GM04504 (cell line): Measurements from ENCODE around the gene DUSP19.
"Not testable (repeated sequence)": the region's sequence is repeated elsewhere in the genome, so short reads cannot be mapped to it uniquely, and the experiment has no call there.

Experiments
- DNase-seq: peaks from one replicate; pipeline ENCODE4 v3.0.0-alpha.2; 2012; ENCODE audit warnings: low read depth

DUSP19 gene, protein sequence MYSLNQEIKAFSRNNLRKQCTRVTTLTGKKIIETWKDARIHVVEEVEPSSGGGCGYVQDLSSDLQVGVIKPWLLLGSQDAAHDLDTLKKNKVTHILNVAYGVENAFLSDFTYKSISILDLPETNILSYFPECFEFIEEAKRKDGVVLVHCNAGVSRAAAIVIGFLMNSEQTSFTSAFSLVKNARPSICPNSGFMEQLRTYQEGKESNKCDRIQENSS

DNA sequence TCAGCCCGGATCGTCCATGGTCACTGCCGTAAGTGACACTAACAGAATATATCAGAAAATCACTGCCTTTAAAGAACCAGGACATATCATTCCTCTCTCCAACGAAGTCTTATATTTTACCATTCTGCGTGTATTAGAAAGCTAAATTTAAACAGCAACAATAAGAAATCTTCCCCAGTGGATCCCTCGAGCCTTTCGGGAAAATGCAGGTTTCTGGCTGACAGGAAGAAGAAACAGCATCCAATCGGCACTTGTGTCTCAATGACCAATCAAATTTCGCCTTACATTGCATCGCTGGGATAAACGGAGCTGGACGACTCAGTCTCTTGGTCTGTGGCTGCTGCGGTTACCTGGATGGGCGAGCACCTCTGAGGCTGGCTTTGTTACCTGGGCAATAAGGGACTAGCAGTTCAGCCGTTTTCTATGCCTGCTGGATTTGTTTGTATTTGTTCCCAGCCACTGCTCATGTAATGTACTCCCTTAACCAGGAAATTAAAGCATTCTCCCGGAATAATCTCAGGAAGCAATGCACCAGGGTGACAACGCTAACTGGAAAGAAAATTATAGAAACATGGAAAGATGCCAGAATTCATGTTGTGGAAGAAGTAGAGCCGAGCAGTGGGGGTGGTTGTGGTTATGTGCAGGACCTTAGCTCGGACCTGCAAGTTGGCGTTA is at the start of gene DUSP19:
Gene DUSP19, plus strand, starts transcription at position 284 of the 675 bp plus-strand sequence. Its CDS starts 187 bp downstream, at position 471.
- DNase-seq: peak; percentile 59

DNA sequence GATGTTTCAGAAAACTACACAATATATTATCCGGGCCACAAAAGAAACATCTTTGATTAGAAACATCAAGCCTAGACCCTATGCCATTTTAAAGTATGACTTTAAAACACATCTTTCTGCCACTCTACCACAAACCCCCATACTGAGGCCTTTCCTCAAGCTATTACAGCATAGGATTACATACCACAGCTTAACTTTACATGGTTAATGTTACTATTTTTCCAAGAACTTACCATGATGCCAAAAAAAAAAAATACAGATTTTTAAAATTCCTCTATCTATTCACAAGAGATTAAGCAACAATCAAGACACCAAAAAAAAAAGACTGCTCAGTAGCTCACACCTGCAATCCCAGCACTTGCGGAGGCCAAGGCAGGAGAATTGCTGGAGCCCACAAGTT is 49.3 kb upstream of the DUSP19 start:
- no peak for DNase-seq

DNA sequence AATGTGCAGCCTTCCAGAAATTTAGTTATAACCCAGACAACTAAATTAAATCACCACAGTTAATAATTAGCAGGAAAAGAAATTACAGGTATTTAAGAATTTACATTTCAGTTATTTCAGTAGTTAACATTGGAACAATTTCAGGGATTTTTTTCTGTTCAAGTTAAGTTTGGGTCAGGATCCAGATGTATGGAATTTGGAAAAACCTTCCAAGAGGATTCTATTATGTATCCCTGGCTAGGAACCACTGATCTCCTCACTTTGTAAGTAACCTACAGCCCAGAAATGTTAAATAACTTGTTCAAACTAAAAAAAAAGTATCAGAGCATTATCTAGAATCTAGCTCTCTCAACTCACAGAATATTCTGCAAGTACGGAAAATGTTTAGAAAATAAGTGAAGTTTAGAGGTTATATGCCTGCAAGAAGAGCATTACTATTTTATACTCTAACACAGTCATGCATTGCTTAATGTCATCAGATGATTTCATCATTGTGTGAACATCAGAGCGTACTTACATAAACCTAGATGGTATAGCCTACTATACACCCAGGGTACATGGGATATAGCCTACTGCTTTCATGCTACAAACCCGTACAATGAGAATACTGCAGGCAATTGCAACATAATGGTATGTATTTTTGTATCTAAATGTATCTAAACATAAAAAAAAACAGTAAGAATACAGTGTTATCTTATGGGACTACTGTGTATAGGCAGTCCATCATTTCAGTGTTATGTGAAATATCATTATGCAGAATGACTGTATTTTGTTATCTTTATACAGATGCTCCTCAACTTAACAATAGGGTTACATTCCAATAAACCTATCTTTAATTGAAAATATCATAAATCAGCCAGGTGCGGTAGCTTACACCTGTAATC is 46.4 kb upstream of the DUSP19 start:
- DNase-seq: no peak

DNA sequence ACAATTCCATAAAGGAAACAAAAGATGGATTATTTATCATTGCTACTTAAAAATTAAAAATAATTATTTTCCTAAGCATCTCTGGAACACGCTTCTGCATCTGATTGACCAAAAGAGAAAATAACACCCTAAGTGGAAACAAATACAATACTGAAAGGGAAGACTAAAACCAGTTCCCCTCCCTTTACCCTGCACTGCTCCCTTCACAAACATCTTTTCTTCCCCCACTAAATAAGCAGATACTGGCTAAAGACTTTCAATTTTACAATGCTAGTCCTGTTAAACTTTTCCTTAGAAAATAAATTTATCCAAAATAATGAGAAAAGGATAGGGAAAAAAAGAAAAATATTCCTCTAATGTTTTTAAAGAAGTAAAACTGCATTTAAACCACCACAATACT is 44.6 kb upstream of the DUSP19 start:
- DNase-seq: no peak

DNA sequence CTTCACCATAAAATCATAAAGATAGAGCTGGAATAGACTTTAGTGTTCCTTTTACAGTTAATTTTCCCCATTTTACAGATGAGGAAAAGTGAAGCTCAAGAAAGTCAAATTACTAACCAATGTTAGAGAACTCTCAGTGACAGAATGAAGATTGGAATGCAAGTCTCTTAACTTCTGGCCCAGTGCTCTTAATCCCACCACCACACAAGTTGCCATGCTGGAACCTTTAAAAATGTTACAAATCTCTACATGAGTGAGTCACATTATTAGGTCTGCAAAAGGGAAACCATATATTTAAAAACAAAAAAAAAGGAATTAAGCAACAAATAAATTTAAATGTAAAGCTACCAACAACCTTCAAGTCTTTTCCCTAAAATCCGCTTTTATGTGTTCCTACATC is 43.7 kb upstream of the DUSP19 start:
- DNase-seq: no peak

DNA sequence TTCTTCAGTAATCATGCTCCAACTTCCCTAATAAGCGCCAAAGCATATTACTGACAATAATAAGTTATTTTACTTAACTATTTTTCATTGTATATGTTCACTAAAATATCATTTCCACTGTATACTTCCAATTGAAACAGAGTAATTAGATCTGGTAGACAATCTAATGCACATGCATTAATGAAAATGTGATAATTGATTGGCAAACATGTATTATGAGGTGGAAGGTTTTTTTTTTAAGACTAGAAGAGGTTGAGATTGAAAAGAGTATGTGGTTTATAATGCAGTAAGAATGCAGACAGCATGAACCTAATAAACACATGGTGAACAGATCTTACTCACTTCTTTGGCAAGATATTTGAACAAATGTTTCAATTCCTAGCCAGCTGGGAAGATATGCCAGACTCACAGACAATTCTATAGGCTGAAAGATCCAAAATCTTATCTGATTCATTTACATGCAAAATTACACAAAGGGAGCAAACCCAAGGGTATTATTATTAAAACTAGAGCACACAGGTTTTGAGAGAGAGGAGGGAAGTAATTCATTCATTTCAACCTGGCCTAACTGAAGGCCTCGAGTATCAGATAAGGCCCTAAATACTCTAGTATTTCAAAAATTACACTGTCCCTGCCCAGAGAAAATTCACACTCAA is 43.1 kb upstream of the DUSP19 start:
- peak; percentile 38 for DNase-seq

DNA sequence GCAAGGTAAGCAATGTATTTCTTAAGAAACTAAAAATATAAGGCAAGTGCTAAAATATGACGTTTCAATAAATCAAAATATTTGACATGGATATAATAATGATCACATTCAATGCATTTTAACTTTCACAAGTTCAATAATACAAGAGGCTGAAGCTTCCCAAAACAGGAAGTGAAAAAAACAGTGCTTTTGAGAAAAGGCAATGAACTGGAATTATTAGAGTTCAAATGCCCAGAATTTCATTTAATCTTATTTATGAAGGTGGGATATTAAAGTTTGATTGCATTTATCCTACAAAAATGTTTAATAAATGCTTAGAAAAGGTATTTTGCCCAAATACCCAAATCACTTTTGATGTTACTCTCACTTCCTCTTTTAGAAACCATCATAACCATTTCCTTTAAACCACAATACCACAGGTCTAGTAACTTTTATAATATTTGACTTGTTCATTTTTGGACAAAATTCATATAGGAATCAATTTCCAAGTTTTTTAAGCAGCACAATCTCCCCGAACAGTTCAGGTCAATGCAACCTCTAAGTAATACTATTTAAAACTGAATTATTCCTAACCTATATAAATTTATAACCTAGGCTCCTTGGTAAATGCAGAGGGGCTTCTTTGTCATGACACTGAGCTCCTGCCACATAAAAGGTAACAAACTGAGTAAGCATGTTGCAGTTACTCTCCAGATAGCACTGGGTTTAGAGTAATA is 42.4 kb upstream of the DUSP19 start:
- no peak for DNase-seq

DNA sequence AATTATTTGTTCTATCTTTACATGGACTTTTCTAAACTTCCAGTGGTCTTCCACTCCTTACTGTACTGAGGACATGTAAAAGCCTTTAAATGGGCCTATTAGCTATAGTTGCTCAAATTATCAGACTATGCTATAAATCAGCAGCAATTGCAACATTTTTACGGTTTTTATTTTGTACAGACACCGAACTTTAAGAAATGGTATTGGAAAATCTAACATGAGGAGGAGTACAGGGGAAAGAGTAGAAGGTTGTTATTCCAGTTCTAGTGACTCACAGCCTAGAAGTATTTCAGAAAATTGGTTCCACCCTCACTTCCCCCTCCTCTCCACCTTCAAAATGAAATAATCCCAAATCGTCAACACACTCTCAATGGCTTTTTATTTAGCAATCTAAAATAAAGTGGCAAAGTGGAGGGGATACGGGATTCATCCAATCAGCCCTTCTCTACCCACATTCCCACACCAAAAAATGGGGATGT is 41.4 kb upstream of the DUSP19 start:
- DNase-seq: no peak

DNA sequence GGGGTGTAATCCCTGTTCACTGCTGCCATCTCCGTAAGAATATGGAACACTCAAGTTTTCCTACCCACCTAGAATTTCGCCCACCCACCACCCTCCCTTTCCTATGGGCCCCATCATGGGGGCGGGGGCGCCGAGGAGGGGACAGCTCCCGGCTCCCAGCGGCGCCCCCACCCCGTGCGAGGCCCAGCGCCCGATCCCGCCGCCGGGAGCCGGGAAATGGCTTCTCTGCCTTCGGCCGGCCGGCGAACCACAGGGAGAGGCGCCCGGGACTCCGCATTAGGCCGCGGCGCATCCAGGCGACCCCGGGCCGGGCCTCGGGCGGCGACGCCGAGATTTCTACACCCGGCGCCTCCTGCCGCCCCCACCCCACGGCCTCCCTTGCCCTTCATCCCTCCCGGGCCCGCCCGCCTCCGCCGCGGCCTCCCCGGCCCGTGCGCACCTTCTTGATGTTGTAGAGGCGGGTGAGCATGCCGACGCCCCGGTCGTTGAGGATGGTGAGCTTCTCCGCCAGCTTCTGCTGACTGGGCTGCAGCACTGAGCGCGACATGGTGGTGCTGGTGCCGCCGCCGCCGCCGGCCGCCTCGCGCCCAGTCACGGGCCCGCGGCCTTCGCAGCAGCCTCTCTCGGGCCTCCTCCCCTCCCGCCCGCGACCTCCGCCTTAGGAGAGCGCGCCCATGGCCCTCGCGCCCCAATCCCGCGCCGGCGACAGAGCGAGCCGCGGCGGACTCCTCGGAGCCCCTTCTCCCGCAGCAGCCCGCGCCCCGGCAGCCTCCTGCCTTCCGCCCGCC is 40.8 kb upstream of the DUSP19 start:
- DNase-seq: no peak

DNA sequence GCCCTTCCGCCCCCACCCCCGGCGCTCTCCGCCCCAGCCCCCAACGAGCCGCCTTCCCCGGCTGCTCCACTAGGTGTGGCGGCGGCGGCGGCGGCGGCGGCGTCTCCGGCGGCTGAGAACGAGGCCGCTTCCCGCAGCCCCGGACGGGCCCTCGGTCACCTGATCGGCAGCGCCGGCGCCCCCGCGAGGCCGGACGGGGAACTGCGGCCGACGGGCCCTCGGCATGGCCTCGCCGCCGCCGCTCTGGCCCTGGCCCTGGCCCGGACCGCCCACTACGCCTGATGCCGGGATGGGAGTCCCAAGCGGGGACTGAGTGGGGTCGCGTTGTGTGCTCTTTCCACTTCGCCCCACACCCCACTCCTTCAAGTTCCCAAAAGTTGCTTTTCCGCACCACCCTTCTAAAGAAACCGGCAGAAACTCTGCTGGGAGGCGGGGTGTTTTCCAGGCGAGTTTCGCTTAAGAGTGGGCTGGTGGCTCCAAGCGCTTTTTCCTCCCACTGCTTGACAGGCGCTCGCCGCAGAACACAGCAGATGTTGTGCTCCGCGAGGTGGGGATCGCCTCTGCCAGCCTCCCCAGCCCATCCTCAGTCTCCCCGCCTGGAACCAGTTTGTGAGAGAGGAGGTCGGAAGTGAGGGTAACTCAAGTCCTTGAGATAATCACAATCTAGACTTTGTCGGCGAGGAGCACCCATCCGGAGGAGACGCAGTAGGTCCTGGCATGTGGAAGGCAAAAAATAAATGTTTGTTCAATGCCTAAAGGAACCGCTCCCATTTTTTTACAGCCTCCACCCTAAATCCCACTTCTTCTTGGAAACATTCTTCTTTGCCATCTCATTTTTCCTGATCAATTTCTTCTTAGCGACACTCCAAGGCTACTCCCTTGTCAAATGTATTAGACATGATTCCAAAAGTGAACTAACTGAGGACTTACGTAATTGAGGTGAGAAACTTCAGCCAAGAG is 39.9 kb upstream of the DUSP19 start, which contains the start of gene NCKAP1:
Gene NCKAP1, minus strand, starts transcription at position 117 of the 960 bp plus-strand sequence. CDS start 358 bp downstream, outside the sequence.
- DNase-seq: peak; percentile 67

DNA sequence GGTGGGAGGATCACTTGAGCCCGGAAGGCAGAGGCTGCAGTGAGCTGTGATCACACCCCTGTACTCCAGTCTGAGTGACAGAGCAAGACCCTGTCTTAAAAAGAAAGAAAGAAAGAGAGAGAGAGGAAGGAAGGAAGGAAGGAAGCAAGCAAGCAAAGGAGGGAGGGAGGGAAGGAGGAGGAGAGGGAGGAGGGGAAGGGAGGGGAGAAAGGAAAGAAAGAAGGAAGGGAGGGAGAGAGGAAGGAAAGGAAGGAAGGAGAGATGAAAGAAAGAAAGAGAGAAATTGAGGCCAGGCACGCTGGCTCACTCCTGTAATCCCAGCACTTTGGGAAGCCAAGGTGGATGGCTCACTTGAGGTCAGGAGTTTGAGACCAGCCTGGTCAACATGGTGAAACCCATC is 37.9 kb upstream of the DUSP19 start:
- no peak for DNase-seq

DNA sequence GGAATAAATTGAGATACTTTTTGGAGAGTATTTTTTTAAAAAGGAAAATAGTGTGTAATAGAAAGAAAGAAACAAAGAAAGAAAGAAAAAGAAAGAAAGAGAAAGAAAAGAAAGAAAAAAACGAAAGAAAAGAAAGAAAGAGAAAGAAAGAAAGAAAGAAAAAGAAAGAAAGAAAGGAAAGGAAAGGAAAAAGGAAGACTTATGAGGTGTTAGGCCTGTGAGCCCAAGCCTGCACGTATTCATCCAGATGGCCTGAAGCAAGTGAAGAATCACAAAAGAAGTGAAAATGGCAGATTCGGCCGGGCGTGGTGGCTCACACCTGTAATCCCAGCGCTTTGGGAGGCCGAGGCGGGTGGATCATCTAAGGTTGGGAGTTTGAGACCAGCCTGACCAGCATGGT is 35.0 kb upstream of the DUSP19 start:
- not testable (repeated sequence) for DNase-seq

DNA sequence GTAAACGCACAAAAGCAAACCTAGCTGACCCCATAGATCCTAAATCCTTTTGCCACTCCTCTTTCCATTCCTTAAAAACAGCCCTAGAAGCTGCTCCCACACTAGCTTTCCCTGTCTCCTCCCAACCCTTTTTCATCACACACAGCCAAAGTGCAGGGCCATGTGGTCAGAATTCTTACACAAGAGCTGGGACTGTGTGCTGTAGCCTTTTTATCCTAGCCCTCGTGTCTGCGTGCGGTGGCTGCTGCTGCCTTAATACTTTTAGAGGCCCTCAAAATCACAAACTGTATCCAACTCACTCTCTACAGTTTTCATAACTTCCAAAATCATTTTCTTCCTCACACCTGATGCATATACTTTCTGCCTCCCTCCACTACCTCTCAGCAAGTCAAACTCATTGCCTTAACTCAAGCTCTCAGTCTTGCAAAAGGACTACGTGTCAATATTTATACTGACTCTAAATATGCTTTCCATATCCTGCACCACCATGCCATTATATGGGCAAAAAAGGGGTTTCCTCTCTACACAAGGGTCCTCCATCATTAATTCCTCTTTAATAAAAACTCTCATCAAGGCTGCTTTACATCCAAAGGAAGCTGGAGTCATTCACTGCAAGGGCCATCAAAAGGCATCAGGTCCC is 30.9 kb upstream of the DUSP19 start:
- DNase-seq: not testable (repeated sequence)

DNA sequence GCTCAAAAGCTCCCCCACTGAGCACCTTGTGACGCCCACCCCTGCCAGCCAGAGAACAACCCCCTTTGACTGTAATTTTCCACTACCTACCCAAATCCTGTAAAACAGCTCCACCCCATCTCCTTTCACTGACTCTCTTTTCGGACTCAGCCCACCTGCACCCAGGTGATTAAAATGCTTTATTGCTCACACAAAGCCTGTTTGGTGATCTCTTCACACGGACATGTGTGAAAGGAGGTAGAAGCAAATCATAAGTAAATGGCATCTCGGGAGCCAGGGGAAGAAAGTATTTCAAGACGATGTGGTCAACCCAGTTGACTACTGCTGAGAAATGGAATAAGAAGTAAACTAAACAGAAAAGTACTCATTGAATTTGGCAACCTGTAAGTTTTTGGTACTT is 29.1 kb upstream of the DUSP19 start:
- no peak for DNase-seq

DNA sequence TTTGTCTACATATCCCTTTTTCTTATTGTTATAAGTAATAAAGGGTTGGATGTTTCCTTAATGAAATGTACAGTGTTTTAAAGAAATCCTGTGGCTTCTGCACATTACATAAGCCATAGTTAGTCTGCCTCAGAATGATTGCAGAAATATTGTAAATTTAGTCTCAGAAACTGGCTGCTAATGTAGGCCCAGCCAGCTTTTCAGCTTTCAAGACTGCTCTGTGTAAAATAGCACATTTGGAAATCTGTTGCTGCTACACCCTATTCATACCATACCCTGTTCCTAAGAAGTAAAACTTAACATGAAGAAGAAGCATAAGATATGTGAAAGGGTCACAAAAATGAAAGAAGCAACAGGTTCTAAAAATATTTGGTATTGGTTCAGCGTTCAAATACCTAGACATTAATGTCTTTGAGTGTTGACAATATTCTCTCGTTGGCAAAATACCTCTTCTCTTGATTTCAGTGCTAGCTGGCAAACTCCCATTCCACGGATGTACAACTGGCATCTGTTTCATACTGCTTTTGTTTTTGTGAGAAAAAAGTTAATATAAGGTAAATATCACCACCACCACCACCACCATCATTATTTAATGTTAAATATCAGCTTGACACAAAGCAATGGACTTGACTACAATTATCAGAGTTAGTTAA is 21.1 kb upstream of the DUSP19 start:
- DNase-seq: no peak

DNA sequence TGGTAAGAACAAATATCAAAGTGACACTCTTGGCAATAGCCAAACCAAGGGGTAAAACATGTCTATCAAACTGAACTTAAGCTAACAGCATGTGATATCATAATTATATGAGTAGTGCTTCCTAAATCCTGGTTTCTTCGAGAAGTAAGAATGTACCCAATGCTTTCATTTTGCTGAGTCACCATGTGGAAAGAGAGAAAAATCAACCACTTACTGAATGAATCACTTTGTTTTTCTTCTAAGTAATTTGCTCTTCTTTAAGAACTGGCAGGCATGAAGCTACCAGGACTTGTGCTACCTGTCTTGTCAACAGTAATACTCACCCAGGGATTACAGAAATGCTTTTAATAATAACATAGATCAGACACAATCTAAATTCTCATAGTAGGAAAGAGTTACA is 19.0 kb upstream of the DUSP19 start:
- no peak for DNase-seq

DNA sequence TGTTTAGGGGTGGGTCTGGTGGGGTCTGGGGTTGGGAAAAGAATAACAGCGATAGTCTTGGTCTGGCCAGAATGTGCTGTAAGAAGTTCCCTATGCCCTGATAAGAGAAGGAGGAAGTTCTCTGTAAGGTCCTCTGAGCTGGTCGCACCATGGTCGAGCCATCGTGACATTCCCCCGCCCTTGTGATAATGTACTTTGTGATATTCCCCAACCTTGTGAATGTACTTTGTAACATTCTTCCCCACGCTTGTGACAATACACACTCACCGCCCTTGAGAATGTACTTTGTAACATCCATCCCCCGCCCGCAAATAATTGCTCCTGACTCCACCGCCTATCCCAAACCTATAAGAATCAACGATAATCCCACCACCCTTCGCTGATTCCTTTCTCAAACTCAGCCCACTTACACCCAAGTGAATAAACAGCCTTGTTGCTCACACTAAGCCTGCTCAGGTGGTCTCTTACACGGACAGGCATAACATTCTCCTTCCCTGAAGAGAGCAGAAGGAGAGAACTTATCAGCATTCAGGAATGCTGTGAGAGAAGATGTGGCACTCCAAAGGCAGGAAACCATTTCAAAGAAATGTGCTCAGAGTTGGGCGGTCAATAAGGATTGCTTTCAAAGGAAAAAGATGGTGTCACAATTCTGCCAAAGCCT is 17.8 kb upstream of the DUSP19 start:
- no peak for DNase-seq

DNA sequence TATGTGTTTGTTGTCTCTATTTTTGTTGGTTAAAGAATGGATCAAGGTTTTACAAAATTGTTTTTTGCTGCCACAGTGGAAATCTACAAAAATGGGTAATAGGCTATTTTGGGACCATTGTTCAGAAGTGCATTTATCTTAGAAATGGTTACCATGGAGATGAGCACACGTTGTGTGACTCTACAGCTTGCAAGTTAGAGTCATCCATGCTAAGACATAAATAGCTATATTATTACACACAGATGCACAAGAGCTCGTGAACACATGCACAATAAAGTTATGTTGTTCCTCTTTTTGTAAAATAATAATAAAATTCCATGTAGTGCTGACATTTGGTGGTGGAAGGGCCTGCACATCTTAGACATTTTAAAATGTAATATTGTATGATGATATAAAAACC is 15.5 kb upstream of the DUSP19 start:
- no peak for DNase-seq
